GM21515 (cell line): ENCODE measurements around the gene TRIM27.
"Not testable (repeated sequence)": the region's sequence is repeated elsewhere in the genome, so short reads cannot be mapped to it uniquely, and the experiment has no call there.

ENCODE experiments used
- ATAC-seq: cut with Tn5 transposase; IDR thresholded peaks from one replicate; pipeline ENCODE4 v1.9.1; 2021; ENCODE audit not compliant: unreplicated experiment

TRIM27 gene

GRCh38 chr6:28900577-28901256 lies 23.1 kb downstream of the TRIM27 start:
- ATAC-seq = no peak

DNA sequence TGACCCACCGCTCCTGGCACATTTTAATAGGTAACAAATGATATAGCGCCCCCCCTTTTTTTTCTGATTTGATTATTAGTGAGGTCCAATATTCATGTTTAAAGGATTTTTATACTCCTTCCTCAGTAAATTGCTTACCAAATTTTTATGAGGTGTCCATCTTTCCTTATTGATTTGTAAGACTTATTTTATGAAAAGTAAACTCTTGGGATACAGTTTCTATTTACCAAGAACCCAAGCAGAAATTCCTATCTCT lies 25.1 kb downstream of the TRIM27 start:
- ATAC-seq = no peak

- no peak for ATAC-seq
These were observed 26.4 kb downstream of the TRIM27 start for GRCh38 chr6:28897369-28897745.

DNA sequence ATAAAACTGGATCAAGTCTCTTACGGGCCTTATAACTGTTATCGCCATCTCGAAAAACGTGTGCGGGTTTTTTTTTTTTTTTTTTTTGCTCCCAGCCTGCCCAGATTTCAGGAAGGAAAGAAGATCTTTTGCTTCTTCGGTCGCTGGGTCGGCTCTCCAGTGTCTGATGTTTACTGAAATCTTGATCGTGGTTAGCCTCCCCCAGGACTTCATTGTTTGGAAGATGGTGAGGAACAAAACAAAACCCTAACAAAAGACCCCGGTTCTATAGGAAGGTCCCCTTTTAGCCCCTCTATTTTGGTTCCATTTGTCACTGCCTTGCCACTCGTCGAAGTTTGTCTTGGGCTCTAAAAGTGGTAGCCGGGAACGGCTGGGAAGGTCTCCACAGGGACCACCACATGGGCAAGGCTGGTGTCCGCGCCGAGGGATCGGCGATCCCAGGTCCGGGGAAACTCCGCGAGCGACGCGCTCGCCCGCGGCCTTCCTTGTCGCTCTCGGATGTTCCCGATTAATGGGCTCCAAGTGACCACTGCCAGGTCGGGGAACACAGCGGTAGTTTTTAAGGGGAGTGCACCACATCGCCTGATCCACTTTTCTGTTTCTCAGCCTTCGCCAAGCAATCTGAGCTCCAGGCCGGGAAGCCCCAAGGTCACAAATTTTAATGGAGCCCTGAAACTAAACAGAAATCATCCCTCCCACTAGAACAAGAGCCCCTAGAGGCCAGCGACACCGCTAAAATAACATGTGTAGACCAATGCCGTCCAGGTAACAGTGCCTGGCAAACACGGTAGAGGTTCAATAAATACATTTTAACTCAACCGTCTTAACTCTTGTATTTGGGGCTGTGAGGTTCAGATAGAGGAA lies 27.0 kb downstream of the TRIM27 start:
- peak; percentile 38 for ATAC-seq

DNA sequence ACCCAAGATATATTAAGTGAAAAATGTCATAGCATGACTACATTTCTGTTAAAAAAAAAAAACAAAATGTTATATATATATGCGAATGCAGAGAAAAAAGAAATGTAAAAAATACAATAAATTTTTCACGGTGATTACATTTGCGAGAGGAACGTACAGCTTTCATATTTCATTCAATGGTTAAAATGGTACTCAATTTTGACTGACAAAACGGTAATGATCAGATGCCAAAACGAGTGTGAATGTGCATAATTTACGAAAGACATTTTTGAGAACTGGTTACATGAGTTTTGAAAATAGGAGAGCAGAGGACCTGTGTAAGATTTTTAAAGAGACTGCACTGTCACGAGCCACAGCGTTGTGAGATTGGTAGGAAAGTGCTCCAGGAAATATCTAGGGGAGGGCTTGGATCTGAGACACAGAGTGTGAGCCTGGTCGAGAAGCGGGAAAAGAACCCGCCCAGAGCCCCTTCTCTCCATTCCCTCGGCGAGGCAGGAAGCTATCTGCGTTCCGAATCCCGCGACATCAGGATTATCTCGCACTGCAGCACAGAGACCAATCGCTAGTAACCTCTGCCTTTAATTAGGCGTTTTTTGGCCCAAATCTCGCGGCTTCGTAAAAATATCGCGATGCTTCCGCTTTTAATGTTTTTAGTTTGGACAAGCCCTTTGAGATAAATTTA lies 28.5 kb downstream of the TRIM27 start:
- peak; percentile 70 for ATAC-seq

GRCh38 chr6:28893172-28893799 lies 30.5 kb downstream of the TRIM27 start:
- no peak for ATAC-seq

DNA sequence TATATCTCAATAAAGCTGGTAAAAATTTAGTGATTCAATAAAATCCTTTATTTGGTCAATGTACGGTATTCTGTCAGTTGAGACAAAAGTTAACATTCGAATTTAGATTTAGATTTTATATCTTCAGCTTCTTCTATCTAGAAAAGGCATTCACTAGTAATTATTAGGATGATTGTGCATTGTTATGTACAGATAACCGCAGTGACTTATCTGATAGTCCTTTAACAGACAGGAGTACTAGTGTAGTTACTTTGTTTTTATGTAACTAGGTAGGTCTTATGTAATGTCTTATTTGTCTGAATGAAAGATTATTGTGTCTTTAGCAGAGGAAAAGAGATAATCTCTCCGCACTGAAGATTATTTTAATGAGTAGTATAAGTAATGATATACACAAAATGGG lies 31.3 kb downstream of the TRIM27 start:
- no peak for ATAC-seq

- no peak for ATAC-seq
These were observed 35.8 kb downstream of the TRIM27 start for GRCh38 chr6:28887796-28888496.

- ATAC-seq = no peak
These were observed 37.7 kb downstream of the TRIM27 start for GRCh38 chr6:28886079-28886439.

DNA sequence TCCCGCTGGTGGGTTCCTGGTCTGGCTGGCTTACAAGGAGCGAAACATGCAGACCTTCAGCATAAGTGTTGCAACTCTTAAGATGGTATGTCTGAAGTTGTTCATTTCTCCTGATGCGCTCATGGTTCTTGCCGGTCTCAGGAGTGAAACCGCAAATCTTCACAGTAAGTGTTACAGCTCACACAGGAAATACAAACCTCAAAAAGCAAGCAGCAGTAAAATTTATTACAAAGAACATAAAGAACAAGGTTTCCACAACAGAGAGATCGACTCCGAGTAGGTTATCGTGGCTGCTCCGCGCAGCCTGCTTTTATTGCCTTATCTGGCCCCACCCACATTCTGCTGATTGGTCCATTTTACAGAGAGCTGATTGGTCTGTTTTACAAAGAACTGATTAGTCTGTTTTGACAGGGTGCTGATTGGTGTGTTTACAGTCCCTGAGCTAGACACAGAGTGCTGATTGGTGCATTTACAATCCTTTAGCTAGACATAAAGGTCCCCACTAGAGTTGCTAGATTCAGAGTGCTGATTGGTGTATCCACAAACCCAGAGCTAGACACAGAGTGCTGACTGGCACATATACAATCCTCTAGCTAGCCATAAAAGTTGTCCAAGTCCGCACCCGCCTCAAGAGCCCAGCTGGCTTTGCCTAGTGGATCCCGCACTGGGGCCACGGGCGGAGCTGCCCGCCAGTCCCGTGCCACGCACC lies 39.2 kb downstream of the TRIM27 start:
- ATAC-seq = no peak

DNA sequence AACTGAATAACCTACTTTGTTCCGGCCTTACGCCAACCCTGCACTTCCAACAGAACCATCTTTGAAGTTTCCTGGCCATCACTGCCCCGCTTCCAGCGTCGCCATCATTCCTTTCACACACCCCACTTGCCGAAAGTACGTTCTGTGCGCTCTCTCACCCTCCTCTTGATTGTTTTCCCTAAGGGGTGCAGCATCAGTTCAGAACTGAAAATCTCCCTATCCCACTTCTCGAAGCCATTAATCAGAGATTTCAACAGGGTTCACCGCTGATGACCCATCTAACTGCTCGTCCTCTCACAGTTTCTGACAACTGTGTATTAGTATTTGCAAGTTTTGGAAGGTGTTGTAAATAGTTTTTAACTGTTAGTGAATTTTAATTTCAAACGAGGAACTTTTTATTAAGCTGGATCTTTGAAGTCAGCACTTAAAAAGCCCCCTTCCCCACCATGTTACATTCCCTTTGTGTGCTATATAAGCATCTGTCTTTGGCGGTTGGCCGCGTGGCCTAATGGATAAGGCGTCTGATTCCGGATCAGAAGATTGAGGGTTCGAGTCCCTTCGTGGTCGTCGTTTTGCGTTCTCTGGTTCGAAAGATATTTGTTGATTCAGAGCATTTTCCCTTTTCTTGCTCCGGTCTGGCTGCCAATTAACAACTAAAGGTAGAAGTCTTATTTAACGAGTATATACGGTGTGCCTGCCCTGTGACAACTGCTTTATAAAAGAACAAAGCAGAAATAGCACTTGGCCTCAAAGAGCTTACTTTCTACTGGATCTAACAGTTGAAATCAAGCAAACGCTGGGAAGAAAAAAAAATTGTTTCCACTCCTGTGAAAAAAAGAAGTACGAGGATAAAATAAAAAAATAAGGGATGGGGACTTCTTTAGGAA lies 42.6 kb downstream of the TRIM27 start:
- no peak for ATAC-seq

- ATAC-seq = no peak
These were observed 43.3 kb downstream of the TRIM27 start for GRCh38 chr6:28880519-28880893.

DNA sequence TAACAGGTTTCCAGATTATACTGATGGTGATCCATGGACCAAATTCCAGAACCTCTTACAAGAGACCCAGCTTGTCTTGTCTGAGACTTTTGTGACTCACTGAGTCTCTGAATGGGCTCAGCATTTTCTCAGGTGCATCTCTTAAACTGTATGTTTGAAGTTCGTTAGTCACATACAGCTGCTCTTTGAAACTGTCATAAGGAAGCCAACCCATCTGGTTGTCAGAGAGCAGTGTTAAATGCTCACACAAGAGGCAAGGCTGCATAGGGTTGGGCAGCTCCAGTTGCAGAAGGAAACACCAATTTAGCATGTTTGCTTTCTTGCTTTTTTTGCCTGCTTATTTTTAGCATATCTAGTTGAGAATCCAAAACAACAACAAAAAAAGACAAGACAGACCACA lies 47.1 kb downstream of the TRIM27 start:
- no peak for ATAC-seq

DNA sequence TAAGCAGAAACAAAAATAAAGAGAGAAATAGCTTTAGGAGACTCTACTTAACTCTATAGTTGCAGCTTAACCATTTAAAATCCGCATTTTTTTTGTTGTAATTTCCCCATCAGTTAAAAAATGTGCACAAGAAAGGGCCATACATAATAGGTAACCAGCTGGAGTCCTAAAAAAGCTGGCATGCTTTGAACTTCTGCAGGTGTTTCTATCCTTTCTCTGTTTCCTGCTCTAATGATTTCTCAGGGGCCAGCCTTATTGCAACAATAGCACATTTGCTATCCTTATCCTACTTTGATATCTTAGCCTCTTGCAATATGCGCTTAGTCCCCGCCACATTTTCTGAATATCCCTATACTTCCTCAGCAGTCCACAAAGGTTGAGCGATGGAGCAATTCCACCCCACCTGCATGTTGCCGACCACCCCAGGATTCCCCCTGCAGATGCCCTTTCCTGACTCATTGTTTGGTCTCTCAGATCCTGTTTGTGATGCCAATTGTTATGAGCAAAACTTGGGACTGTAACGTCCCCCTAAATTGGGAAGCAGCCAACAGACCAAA lies 48.5 kb downstream of the TRIM27 start:
- no peak for ATAC-seq

DNA sequence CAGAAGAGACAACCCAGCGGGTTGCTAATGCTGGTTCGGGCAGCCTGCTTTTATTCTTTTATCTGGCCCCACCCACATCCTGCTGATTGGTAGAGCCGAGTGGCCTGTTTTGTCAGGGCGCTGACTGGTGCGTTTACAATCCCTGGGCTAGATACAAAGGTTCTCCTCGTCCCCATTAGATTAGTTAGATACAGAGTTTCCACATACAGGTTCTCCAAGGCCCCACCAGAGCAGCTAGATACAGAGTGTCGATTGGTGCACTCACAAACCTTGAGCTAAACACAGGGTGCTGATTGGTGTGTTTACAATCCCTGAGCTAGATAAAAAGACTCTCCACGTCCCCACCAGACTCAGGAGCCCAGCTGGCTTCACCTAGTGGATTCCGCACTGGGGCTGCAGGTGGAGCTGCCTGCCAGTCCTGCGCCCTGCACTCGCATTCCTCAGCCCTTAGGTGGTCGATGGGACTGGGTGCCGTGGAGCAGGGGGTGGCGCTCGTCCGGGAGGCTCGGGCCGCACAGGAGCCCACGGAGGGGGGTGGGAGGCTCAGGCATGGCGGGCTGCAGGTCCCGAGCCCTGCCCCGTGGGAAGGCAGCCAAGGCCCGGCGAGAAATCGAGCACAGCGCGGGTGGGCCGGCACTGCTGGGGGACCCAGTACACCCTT lies 51.5 kb downstream of the TRIM27 start:
- not testable (repeated sequence) for ATAC-seq

DNA sequence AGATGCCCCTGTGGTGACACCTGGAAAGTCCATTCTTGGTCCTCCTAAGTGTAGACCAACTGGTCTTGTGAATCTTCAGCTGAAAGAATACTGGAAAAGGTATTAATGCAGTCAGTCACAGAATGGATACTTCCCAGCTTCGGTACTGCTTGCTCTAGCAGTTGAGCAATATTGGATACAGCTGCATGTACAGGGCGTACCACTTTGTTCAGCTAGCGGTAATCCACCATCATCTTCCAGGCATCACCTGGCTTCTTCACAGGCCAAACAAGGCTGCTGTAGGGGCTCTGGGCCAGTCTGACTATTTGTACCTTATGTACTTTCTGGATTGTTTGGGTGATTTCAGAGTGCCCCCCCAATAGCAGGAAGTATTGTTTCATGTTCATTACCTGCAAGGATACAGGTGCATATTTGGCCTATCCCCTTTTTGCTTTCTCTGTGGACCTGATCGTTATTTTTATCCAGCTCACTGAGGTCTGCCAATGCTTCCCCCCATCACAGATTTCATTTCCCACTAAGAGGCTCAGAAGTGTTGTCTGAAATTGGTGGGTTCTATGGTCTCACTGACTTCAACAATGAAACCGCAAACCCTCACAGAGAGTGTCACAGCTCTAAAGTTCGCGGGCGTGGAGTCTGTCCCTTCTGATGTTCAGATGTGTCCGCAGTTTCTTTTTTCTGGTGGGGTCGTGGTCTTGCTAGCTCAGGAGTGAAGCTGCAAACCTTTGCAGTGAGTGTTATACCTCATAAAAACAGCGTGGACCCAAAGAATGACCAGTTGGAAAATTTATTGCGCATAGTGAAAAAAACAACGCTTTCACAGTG lies 52.2 kb downstream of the TRIM27 start:
- ATAC-seq = no peak

DNA sequence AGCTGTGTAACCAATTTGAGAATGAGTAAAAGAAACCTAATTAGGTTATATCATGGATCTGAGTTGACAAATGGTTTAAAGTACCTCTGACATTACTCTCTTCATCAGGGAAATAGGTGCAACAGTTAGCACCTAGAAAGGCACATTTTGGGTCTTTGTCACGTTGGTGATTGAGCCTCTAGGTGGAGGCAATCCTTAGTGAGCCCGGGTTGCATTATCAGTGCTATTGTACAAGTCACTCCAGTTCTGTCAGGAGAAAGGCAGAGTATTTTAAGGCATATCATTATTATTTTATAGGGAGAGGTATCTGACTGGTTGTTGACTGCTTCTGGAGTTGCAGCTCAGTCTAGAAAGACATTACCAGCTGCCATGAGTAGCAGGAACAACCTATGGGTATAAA lies 54.9 kb downstream of the TRIM27 start:
- no peak for ATAC-seq

- ATAC-seq = peak; percentile 18
These were observed 56.7 kb downstream of the TRIM27 start for GRCh38 chr6:28867086-28867409.
